Stimulated activated CD4-positive, alpha-beta T cell treated with anti-CD3 and anti-CD28 coated beads, Interleukin-4, amount 100 ng/mL, for 4 hours (primary cell): ENCODE measurements around the gene IGFL1.
"Not testable (repeated sequence)": the region's sequence is repeated elsewhere in the genome, so short reads cannot be mapped to it uniquely, and the experiment has no call there.

Experiments
- DNase-seq, 2 experiments: peaks; one replicate each; pipeline ENCODE4 v3.0.0-alpha.2; 2020

The IGFL1 gene

GRCh38 chr19:46229442-46229841 is at the start of gene IGFL1:
IGFL1 (plus strand) TSS chr19:46229742; CDS start chr19:46229775, 33 bp downstream.
- DNase-seq = no peak

- DNase-seq = no peak
These were observed 48.7 kb upstream of the IGFL1 start for GRCh38 chr19:46180701-46181387.

GRCh38 chr19:46181388-46181779 is 48.2 kb upstream of the IGFL1 start:
- no peak for DNase-seq

- DNase-seq = no peak
These were observed 47.1 kb upstream of the IGFL1 start for GRCh38 chr19:46182476-46182875.

GRCh38 chr19:46184775-46185710 is 44.5 kb upstream of the IGFL1 start:
- DNase-seq = not testable (repeated sequence)

GRCh38 chr19:46186101-46186716 is 43.3 kb upstream of the IGFL1 start:
- DNase-seq = no peak

GRCh38 chr19:46186717-46187101 is 42.8 kb upstream of the IGFL1 start:
- no peak for DNase-seq

- no peak for DNase-seq
These were observed 39.3 kb upstream of the IGFL1 start for GRCh38 chr19:46189971-46190888.

GRCh38 chr19:46191356-46191755 is 38.2 kb upstream of the IGFL1 start:
- no peak for DNase-seq

- DNase-seq = no peak
These were observed 37.6 kb upstream of the IGFL1 start for GRCh38 chr19:46191972-46192371.

GRCh38 chr19:46192626-46192991 is 36.9 kb upstream of the IGFL1 start:
- not testable (repeated sequence) for DNase-seq

GRCh38 chr19:46192992-46193650 is 36.4 kb upstream of the IGFL1 start:
- no peak for DNase-seq

- DNase-seq = no peak
These were observed 35.9 kb upstream of the IGFL1 start for GRCh38 chr19:46193678-46194077.

- no peak for DNase-seq
These were observed 34.4 kb upstream of the IGFL1 start for GRCh38 chr19:46195104-46195503.

- not testable (repeated sequence) for DNase-seq
These were observed 33.6 kb upstream of the IGFL1 start for GRCh38 chr19:46195919-46196318.

- DNase-seq = no peak
These were observed 33.0 kb upstream of the IGFL1 start for GRCh38 chr19:46196410-46197124.

GRCh38 chr19:46197314-46198070 is 32.0 kb upstream of the IGFL1 start:
- no peak for DNase-seq

GRCh38 chr19:46198756-46199155 is 30.8 kb upstream of the IGFL1 start:
- DNase-seq = no peak

- DNase-seq = no peak
These were observed 27.9 kb upstream of the IGFL1 start for GRCh38 chr19:46201454-46202310.

GRCh38 chr19:46202426-46202825 is 27.1 kb upstream of the IGFL1 start:
- no peak for DNase-seq
